SJCRH30 (cell line): ENCODE results near the gene MTX2. TPM values are rescaled to one million over a fixed set of nuclear protein-coding genes. Genes with fewer than 3 reads are reported as not detected.

Experiments used
- DNase-seq, 2 experiments: peaks; one replicate each; pipeline ENCODE4 v3.0.0-alpha.2; 2015 to 2020
- H3K27ac ChIP-seq: fragments of 250-450 bp; sonication (Bioruptor Pico); 2 replicates; pipeline ENCODE4 v1.5.1; 2020; ENCODE audit warnings: mild to moderate bottlenecking, moderate library complexity
- H3K27me3 ChIP-seq: fragments of 250-450 bp; sonication (Bioruptor Pico); 2 replicates; pipeline ENCODE4 v1.5.1; 2020; ENCODE audit warnings: mild to moderate bottlenecking, moderate library complexity
- H3K36me3 ChIP-seq: fragments of 250-450 bp; sonication (Bioruptor Pico); 2 replicates; pipeline ENCODE4 v1.5.1; 2020; ENCODE audit warnings: mild to moderate bottlenecking, moderate library complexity
- H3K4me1 ChIP-seq: fragments of 250-450 bp; sonication (Bioruptor Pico); 2 replicates; pipeline ENCODE4 v1.5.1; 2020; ENCODE audit warnings: mild to moderate bottlenecking, moderate library complexity
- H3K4me3 ChIP-seq: fragments of 250-450 bp; sonication (Bioruptor Pico); 2 replicates; pipeline ENCODE4 v1.5.1; 2020; ENCODE audit warnings: mild to moderate bottlenecking, moderate library complexity
- H3K9me3 ChIP-seq: fragments of 250-450 bp; sonication (Bioruptor Pico); replicated peaks from 2 replicates; pipeline ENCODE4 v1.5.1; 2020; ENCODE audit warnings: mild to moderate bottlenecking, moderate library complexity
- total RNA-seq: library from RNA; depleted of rRNA; stranded (reverse); fragments of >200 nt; shearing (Covaris generic); gene quantifications from 2 replicates; pipeline ENCODE4 v1.2.3, GENCODE V29; 2014; rRNA removed

Gene MTX2
- total RNA-seq: 38.0 and 39.3 TPM in 2 replicates

DNA sequence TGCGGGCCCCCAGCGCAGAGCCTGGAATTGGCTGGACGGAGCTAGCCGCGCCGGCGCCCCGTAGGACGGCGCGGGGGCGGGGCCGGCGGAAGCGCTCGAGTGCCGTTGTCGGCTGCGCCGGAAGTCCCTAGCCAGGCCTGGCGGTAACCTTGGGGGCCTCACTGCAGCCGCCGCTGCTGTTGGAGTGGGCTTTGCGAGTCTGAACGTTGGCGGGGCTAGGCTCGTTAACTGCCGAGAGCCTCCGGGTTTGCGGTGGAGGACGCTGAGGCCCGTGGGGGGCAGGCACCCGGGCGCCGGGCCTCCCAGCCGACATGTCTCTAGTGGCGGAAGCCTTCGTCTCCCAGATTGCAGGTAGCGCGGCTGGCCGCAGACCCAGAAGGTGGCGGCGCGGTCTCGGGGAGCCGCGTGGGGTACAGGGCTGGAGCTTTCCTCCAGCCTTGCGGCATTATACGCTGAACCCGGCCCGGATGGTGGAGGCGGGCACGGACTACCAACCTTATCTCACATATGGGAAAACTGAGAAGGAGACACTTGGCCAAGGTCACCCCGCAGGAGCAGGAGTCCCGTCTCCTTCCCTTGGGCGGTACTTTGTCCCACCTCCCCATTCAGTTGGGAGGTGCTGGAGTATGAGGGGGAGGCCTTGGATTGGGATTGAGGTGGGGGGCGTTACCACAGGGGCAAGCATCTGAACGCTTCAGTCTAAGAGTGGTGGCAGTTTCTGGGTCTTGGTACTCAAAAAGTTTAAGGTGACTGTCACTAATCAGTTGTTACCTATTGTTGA, at the start of gene MTX2:
Gene MTX2, plus strand, starts transcription at position 124 of the 781 bp plus-strand sequence. Its CDS starts 188 bp downstream, at position 312.
- H3K4me3 ChIP-seq: peak within 1 kb of the TSS; percentile 94
- DNase-seq: peak; percentile 79 to 84
- peaks cover 7% of the 10 kb centered on the region; the same call in 1 of the 2 replicates for H3K4me1 ChIP-seq
- peaks cover 2% of the 10 kb centered on the region; the same call in 1 of the 2 replicates for H3K36me3 ChIP-seq
- no peaks in the 10 kb centered on the region for H3K9me3 ChIP-seq
- H3K27me3 ChIP-seq: no peaks in the 10 kb centered on the region
- peak within 1 kb of the TSS; percentile 83 for H3K27ac ChIP-seq

DNA sequence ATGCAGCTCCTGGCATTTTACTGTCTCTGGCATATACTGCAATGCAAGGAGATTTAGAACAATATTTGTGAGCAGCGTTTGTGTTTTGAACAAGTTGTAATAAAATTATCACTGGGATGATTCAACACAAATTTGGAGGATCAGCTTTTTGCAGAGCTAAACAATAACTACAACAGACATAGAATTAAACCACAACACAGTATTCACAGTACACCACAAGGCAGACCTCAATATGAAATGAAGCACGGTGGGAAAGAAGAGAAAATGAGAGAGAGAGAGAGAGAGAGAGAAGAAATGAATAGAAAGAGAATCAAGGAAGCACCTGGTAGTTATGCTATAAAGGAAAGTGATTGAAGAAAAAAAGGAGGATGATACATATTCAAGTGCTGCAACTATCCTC, 41.4 kb upstream of the MTX2 start:
- Histone ChIP-seq H3K36me3 (no peaks in the 10 kb centered on the region), H3K27ac (no peak overlapping the region), H3K9me3 (no peaks in the 10 kb centered on the region), H3K4me3 (no peak overlapping the region), H3K4me1 (no peaks in the 10 kb centered on the region), H3K27me3 (no peaks in the 10 kb centered on the region)
- DNase-seq: no peak

DNA sequence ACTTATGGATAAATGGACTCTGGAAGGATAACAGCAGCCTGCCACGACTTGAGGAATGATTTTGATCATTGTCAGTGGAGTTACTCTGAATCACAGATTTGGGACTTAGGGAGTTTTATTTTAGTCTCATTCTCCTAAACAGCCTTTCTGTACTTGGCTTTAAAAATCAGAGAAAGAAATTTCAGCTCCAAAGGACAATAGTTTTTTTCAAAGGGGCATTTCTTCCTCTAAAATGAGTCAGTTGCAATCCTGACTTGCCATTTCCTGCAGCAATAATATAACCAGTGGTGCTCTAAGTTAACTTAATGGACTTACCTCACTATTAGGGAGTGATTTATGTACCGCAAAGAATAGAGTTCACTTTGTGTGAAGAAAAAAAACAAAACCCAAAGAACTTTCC, 35.1 kb upstream of the MTX2 start:
- H3K4me1 ChIP-seq: peaks cover 5% of the 10 kb centered on the region
- H3K27ac ChIP-seq: no peak overlapping the region
- H3K9me3 ChIP-seq: no peaks in the 10 kb centered on the region
- no peak overlapping the region for H3K4me3 ChIP-seq
- no peaks in the 10 kb centered on the region for H3K36me3 ChIP-seq
- no peak for DNase-seq
- no peaks in the 10 kb centered on the region for H3K27me3 ChIP-seq

DNA sequence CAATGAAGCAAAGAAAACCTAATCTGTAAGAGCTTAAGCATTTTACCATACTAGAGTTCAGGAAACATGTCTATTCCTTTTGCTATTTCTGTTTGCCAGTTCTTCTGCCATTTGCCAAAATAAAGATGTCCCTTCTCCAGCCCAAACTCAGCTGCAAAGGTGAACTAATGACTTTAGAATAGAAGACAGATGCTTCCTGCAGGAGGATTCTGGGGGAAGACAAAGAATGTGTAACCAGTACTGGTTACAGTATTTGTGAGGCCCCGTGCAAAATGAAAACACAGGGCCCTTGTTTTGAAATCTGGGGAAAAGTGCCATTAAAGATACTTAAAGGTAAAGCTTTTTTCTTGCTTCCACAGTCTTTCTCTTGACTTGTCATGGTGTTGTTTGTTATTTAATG, 34.3 kb upstream of the MTX2 start:
- Histone ChIP-seq H3K27ac (no peak overlapping the region), H3K4me1 (peaks cover 9% of the 10 kb centered on the region), H3K27me3 (no peaks in the 10 kb centered on the region), H3K9me3 (no peaks in the 10 kb centered on the region), H3K4me3 (no peak overlapping the region), H3K36me3 (no peaks in the 10 kb centered on the region)
- no peak for DNase-seq

DNA sequence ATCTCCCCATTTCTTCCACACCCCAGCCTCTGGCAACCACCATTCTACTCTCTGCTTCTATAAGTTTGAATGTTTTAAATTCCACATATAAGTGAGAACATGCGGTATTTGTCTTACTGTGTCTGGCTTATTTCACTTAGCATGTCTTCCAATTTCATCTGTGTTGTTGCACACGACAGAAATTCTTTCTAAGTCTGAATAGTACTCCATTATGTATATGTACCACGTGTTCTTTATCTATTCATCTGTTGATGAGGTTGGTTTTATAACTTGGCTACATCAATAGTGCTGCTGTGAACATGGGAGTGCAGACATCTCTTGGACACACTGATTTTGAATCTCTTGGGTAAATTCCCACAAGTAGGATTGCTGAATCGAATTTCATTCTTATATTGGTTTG, 31.8 kb upstream of the MTX2 start:
- H3K27me3 ChIP-seq: no peaks in the 10 kb centered on the region
- no peaks in the 10 kb centered on the region for H3K36me3 ChIP-seq
- H3K9me3 ChIP-seq: no peaks in the 10 kb centered on the region
- H3K4me3 ChIP-seq: no peak overlapping the region
- no peak for DNase-seq
- peaks cover 9% of the 10 kb centered on the region for H3K4me1 ChIP-seq
- H3K27ac ChIP-seq: no peak overlapping the region

DNA sequence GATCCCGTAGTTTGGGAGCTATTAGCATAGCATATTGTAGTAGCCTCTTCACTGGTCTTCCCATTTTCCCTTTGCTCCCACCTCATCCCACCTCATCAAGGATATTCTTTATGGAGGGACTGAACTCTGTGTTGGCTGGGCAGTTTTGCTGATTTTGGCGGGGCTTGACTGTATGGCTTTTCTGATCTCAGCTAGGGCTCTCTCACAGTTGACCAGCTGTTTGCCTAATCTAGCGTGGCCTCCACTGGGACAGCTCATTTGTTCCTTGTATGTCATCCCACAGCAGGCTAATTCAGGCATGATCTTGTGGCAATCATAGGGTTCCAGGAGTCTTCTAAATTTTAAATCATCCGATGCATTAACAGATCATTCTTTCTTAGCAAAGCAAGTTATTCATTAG, 30.2 kb upstream of the MTX2 start:
- H3K4me1 ChIP-seq: peaks cover 9% of the 10 kb centered on the region
- H3K27me3 ChIP-seq: no peaks in the 10 kb centered on the region
- H3K27ac ChIP-seq: no peak overlapping the region; the same call in 1 of the 2 replicates
- H3K36me3 ChIP-seq: no peaks in the 10 kb centered on the region
- DNase-seq: peak; percentile 52 to 75
- H3K9me3 ChIP-seq: no peaks in the 10 kb centered on the region
- no peak overlapping the region for H3K4me3 ChIP-seq

DNA sequence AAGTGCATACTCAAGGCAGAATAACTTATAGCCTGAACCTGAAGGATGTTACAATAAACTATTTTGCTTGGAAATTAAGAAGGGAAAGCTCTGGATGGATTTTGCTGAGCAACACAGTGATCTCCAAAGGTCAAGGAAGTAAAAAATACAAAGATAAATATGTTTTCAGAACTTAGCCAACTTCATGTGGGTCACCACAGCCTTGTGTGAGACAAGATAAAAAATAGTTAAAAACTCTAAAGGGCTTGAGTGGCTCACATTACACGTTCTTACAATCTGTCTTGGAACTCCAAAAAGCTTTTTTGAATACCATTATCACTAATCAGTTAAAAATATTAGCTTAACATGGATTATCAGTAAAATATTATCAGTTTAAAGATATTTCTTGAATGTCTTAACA, 28.9 kb upstream of the MTX2 start:
- no peak overlapping the region for H3K4me3 ChIP-seq
- no peak overlapping the region for H3K27ac ChIP-seq
- H3K27me3 ChIP-seq: no peaks in the 10 kb centered on the region
- H3K4me1 ChIP-seq: peaks cover 9% of the 10 kb centered on the region
- H3K9me3 ChIP-seq: no peaks in the 10 kb centered on the region
- H3K36me3 ChIP-seq: no peaks in the 10 kb centered on the region
- no peak for DNase-seq

DNA sequence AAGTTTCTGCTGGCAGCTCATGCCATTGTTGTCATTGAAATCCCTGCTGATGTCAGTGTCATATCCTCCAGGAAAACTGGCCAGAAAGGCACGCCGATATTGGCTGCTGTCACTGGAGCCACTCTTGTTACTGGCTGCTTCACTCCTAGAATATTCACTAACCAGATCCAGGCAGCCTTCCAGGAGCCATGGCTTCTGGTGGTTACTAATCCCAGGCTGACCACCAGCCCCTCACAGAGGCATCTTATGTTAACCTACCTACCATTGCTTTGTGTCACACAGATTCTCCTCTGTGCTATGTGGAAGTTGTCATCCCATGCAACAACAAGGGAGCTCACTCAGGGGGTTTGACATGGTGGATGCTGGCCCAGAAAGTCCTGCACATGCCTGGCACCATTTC, 27.0 kb upstream of the MTX2 start:
- no peaks in the 10 kb centered on the region for H3K27me3 ChIP-seq
- H3K27ac ChIP-seq: no peak overlapping the region
- H3K36me3 ChIP-seq: no peaks in the 10 kb centered on the region
- no peaks in the 10 kb centered on the region for H3K9me3 ChIP-seq
- H3K4me3 ChIP-seq: no peak overlapping the region
- H3K4me1 ChIP-seq: peaks cover 9% of the 10 kb centered on the region
- DNase-seq: no peak

DNA sequence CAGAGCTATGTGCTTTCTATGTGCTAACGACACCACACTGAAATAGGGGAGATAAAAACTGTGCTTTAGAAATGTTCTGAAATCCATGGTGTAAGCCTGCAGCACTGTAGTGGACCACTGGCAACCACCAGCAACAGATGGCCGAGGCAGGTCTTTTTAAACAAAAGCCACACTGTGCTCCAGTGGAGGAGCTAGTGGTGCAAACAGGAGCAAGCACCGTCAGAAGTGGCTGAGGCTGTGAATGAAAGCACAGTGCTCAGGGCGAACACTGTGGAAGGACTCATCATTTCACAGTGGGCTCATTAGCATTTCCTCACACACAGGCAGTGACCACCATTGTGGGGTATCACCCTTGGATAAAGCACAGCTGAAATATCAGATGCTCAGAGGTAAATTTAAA, 22.9 kb upstream of the MTX2 start:
- Histone ChIP-seq H3K4me3 (no peak overlapping the region), H3K36me3 (no peaks in the 10 kb centered on the region), H3K4me1 (no peaks in the 10 kb centered on the region), H3K27ac (no peak overlapping the region), H3K9me3 (no peaks in the 10 kb centered on the region), H3K27me3 (no peaks in the 10 kb centered on the region)
- peak; percentile 17 to 57 for DNase-seq

DNA sequence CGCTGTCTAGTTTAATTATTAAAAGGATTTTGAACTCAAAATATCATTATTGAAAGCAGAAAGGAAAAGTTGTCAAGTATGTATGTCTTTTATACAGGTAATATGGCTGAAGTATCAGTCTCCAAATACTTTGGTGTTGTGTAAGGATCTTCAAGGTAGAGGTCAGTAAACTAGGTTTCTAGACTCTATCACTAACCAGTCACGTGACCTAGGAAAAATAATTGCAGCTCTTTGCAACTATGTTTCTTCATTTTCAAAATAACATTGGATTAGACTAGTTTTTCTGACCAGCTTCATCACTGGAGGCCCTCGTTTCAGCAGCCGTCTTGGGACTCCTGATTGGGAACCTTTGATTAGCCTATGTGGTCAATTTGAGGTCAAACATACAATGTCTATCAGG, 21.4 kb upstream of the MTX2 start:
- no peaks in the 10 kb centered on the region for H3K27me3 ChIP-seq
- no peaks in the 10 kb centered on the region for H3K36me3 ChIP-seq
- DNase-seq: no peak

DNA sequence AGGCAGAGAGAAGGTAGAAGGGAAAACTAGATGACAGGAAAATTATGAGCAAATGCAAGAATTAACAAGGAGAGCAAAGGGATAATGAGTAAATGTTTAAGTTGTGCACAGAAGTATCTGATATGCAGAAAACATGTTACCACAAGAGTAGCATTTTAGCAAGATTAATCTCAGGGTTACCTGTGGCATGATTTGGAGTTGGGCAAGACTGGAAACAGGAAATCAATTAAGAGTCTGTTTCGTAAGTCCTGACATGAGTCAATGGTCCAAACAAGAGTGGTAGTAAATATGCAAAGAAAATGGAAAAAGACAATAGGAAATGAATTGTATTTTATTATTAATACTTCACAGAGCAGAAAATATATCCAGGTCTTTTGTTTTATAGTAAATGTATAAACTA, 17.3 kb upstream of the MTX2 start:
- Histone ChIP-seq H3K4me1 (no peaks in the 10 kb centered on the region), H3K27me3 (no peaks in the 10 kb centered on the region), H3K36me3 (no peaks in the 10 kb centered on the region), H3K4me3 (no peak overlapping the region), H3K27ac (no peak overlapping the region), H3K9me3 (no peaks in the 10 kb centered on the region)
- no peak for DNase-seq

More for the DNA sequence above, 21.4 kb upstream of the MTX2 start:
- no peaks in the 10 kb centered on the region for H3K9me3 ChIP-seq
- no peak overlapping the region for H3K4me3 ChIP-seq
- no peak overlapping the region for H3K27ac ChIP-seq
- no peaks in the 10 kb centered on the region for H3K4me1 ChIP-seq

DNA sequence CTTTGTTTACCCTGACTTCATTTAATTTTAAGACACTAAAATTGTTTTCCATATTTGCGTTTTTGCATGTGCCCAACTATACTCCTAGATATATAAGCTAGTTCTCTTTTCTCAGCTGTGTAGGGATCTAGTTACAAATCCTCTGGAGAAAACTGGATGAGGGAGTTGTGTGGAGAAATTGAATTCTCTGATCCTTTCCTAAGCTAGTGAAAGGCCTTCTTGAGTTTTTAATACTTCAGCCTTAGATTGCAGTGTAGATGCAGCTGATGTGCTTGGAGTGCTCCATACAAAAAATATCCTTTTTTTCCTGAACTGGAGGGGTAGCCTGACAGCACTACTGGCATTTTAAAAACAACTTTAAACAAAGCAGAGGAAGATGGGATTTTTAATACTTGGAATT, 8.6 kb upstream of the MTX2 start:
- H3K27ac ChIP-seq: no peak overlapping the region
- peaks cover 7% of the 10 kb centered on the region; the same call in 1 of the 2 replicates for H3K4me1 ChIP-seq
- H3K4me3 ChIP-seq: no peak overlapping the region
- H3K36me3 ChIP-seq: no peaks in the 10 kb centered on the region
- no peaks in the 10 kb centered on the region for H3K9me3 ChIP-seq
- H3K27me3 ChIP-seq: no peaks in the 10 kb centered on the region
- peak in 1 of 2 experiments; percentile 48 for DNase-seq

DNA sequence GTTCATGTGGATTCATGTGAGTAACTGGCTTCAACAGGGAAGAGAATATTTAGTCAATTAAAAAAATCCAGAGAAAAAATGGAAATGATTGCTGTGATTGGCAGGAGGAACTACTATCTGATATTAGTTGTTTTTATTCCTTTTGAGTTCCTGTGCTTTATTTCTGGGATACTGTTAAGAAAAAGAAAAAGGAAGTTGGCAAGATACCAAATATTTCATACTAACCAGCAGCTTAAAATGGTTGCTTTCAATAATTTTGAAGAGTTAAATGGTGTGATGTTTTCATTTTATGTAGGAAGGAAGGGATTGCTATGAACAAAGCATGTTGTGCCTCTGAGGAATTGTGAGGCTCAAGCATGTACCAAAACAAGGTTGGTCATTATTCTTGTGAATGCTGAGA, 8.1 kb upstream of the MTX2 start:
- Histone ChIP-seq H3K9me3 (no peaks in the 10 kb centered on the region), H3K27ac (no peak overlapping the region), H3K4me1 (peaks cover 7% of the 10 kb centered on the region; the same call in 1 of the 2 replicates), H3K27me3 (no peaks in the 10 kb centered on the region), H3K4me3 (no peak overlapping the region), H3K36me3 (no peaks in the 10 kb centered on the region)
- DNase-seq: no peak

DNA sequence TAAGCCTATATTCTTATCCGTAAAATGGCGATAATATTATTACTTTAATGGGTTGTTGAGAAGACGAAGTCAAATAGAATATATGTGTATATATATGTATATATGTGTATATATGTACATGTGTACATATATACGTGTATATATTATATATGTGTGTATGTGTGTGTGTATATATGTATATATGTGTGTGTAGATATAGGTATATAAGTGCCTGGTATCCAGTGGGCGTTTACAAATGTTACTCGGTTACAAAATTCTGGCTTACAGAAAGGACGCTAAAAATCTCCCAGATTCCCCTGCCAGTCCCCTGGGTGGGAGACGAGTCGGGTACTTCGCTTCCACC, 295 bp upstream of the MTX2 start:
- Histone ChIP-seq H3K36me3 (peaks cover 2% of the 10 kb centered on the region; the same call in 1 of the 2 replicates), H3K4me3 (peak overlapping the region; percentile 94), H3K4me1 (peaks cover 7% of the 10 kb centered on the region; the same call in 1 of the 2 replicates), H3K9me3 (no peaks in the 10 kb centered on the region), H3K27ac (peak overlapping the region; percentile 83), H3K27me3 (no peaks in the 10 kb centered on the region)
- DNase-seq: no peak

DNA sequence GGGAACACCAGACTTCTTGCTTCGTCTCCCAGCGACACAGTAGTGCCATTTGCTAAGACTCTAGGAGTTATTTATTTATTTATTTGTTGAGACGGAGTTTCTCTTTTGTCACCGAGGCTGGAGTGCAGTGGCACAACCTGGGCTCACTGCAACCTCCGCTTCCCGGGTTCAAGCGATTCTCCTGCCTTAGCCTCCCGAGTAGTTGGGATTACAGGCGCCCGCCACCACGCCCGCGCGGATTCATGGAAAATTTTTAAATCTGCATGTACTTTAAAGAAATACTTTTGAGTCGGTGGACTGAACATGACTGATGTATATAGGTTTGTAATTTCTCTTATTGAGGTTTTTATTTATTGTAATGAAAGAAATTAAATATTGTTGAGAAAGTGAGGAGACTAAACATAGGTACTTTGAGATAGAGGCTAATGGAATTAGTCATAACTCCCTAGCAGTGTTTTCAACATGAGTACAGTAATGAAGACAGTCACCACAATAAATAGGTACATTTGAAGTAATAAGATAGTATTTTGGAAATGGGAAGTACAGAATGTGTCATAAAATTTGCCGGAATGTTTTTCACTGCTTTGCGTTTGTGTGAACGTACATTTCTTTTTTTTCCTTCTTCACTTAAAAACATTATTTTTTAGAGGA, 983 bp downstream of the MTX2 start:
- DNase-seq: no peak
- H3K4me3 ChIP-seq: peak overlapping the region; percentile 94
- peak overlapping the region; percentile 83; the same call in 1 of the 2 replicates for H3K27ac ChIP-seq
- H3K36me3 ChIP-seq: peaks cover 2% of the 10 kb centered on the region; the same call in 1 of the 2 replicates
- no peaks in the 10 kb centered on the region for H3K27me3 ChIP-seq
- H3K9me3 ChIP-seq: no peaks in the 10 kb centered on the region
- H3K4me1 ChIP-seq: peaks cover 7% of the 10 kb centered on the region; the same call in 1 of the 2 replicates
